GM11168 (cell line): ENCODE data around the gene ACMSD.
"Not testable (repeated sequence)": the region's sequence is repeated elsewhere in the genome, so short reads cannot be mapped to it uniquely, and the experiment has no call there.

Experiments
- in situ Hi-C: fragments of 300-500 bp; cut with MboI; formaldehyde crosslinking; loops from one replicate; pipeline ENCODE4 v1.12.0; 2022; ENCODE audit warnings: low sequenced_read_pairs; ENCODE audit not compliant: unreplicated experiment

The ACMSD gene

GRCh38 chr2:134900151-134900550 lies 61.7 kb downstream of the ACMSD start:
- in situ Hi-C loops, result loop anchor here (5.0 kb wide), 1 partner anchor 438 kb away; no protein-coding TSS in a partner anchor

- in situ Hi-C loops, result loop anchor here (5.0 kb wide), 1 partner anchor 441 kb away; no protein-coding TSS in a partner anchor
These were observed 65.3 kb downstream of the ACMSD start for GRCh38 chr2:134903701-134904100.

- in situ Hi-C loops, result no loop called here
These were observed 66.8 kb downstream of the ACMSD start for GRCh38 chr2:134905168-134905567.

GRCh38 chr2:134906726-134907125 lies 68.3 kb downstream of the ACMSD start:
- in situ Hi-C loops, result no loop called here

GRCh38 chr2:134907441-134908116 lies 69.2 kb downstream of the ACMSD start:
- in situ Hi-C loops, result not testable (repeated sequence)

GRCh38 chr2:134910763-134911399 lies 72.5 kb downstream of the ACMSD start:
- in situ Hi-C loops, result no loop called here

GRCh38 chr2:134911400-134911785 lies 73.0 kb downstream of the ACMSD start:
- in situ Hi-C loops, result no loop called here

- in situ Hi-C loops, result no loop called here
These were observed 73.9 kb downstream of the ACMSD start for GRCh38 chr2:134912361-134912760.

- in situ Hi-C loops, result no loop called here
These were observed 79.0 kb downstream of the ACMSD start for GRCh38 chr2:134917360-134917865.

- in situ Hi-C loops, result no loop called here
These were observed 79.6 kb downstream of the ACMSD start for GRCh38 chr2:134917888-134918525.

- in situ Hi-C loops, result no loop called here
These were observed 80.3 kb downstream of the ACMSD start, which contains the start of gene CCNT2 for GRCh38 chr2:134918526-134919340. Gene CCNT2, plus strand, starts transcription at chr2:134918822. Its CDS starts 33 bp downstream, at chr2:134918855.

GRCh38 chr2:134919341-134920210 lies 81.2 kb downstream of the ACMSD start:
- in situ Hi-C loops, result no loop called here

GRCh38 chr2:134924912-134925311 lies 86.5 kb downstream of the ACMSD start:
- in situ Hi-C loops, result no loop called here

GRCh38 chr2:134926231-134926931 lies 88.0 kb downstream of the ACMSD start:
- in situ Hi-C loops, result no loop called here

- in situ Hi-C loops, result no loop called here
These were observed 88.8 kb downstream of the ACMSD start for GRCh38 chr2:134927195-134927594.

- in situ Hi-C loops, result no loop called here
These were observed 94.6 kb downstream of the ACMSD start for GRCh38 chr2:134932864-134933526.

GRCh38 chr2:134933732-134934131 lies 95.3 kb downstream of the ACMSD start:
- in situ Hi-C loops, result no loop called here

- in situ Hi-C loops, result no loop called here
These were observed 95.7 kb downstream of the ACMSD start for GRCh38 chr2:134934150-134934549.
